Measurements from ENCODE around the gene STK38.

STK38 gene

GRCh38 chr6:36544228-36544627, 3.1 kb downstream of the STK38 start:
- Histone ChIP-seq H3K9me3 (ENCODE audit: control insufficient read depth, low read length) (no peaks in the 10 kb centered on the region), H3K27me3 (replicated peaks; ENCODE audit: control insufficient read depth, insufficient read depth, low read length) (no peaks in the 10 kb centered on the region), H3K4me3 (ENCODE audit: low read length) (peak overlapping the region; percentile 99), H3K4me1 (ENCODE audit: control insufficient read depth, insufficient read depth, low read length) (peaks cover 40% of the 10 kb centered on the region), H3K9ac (ENCODE audit: low read length) (peak overlapping the region; percentile 53), H3K36me3 (ENCODE audit: control insufficient read depth, insufficient read depth, low read length, severe bottlenecking) (peaks cover 21% of the 10 kb centered on the region)
- DNase-seq (ENCODE audit: low read depth), result peak; percentile 83

DNA sequence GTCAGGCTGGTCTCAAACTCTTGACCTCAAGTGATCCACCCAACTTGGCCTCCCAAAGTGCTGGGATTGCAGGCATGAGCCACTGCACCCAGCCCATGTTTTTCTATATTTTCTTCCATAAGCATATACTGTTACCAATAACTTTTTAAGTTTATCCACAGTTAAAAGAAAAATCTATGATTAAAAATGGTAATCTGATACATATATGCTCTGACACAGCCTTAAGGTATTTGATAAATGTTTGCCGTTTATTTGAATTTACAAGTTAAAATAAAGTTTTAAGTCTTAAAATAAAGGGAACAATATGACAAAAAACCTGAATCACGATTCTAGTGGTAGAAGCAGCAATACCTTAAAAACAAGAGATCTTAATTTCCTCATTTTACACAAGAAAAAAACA, 5.2 kb downstream of the STK38 start:
- Histone ChIP-seq H3K4me3 (ENCODE audit: low read length) (no peak overlapping the region), H3K27me3 (replicated peaks; ENCODE audit: control insufficient read depth, insufficient read depth, low read length) (no peaks in the 10 kb centered on the region), H3K4me1 (ENCODE audit: control insufficient read depth, insufficient read depth, low read length) (peaks cover 36% of the 10 kb centered on the region), H3K9me3 (ENCODE audit: control insufficient read depth, low read length) (no peaks in the 10 kb centered on the region), H3K36me3 (ENCODE audit: control insufficient read depth, insufficient read depth, low read length, severe bottlenecking) (peaks cover 41% of the 10 kb centered on the region), H3K9ac (ENCODE audit: low read length) (no peak overlapping the region)
- DNase-seq (ENCODE audit: low read depth), result no peak

- Histone ChIP-seq H3K9me3 (ENCODE audit: control insufficient read depth, low read length) (no peaks in the 10 kb centered on the region), H3K36me3 (ENCODE audit: control insufficient read depth, insufficient read depth, low read length, severe bottlenecking) (peaks cover 52% of the 10 kb centered on the region), H3K4me1 (ENCODE audit: control insufficient read depth, insufficient read depth, low read length) (peaks cover 29% of the 10 kb centered on the region), H3K9ac (ENCODE audit: low read length) (no peak overlapping the region), H3K4me3 (ENCODE audit: low read length) (no peak overlapping the region), H3K27me3 (replicated peaks; ENCODE audit: control insufficient read depth, insufficient read depth, low read length) (no peaks in the 10 kb centered on the region)
- no peak for DNase-seq (ENCODE audit: low read depth)
Measured at GRCh38 chr6:36539814-36540568, 7.3 kb downstream of the STK38 start.

- no peak for DNase-seq (ENCODE audit: low read depth)
- H3K4me1 ChIP-seq (ENCODE audit: control insufficient read depth, insufficient read depth, low read length), result peaks cover 11% of the 10 kb centered on the region
- H3K9ac ChIP-seq (ENCODE audit: low read length), result no peak overlapping the region
- no peaks in the 10 kb centered on the region for H3K27me3 ChIP-seq (replicated peaks; ENCODE audit: control insufficient read depth, insufficient read depth, low read length)
- H3K36me3 ChIP-seq (ENCODE audit: control insufficient read depth, insufficient read depth, low read length, severe bottlenecking), result peaks cover 67% of the 10 kb centered on the region
- no peaks in the 10 kb centered on the region for H3K9me3 ChIP-seq (ENCODE audit: control insufficient read depth, low read length)
- H3K4me3 ChIP-seq (ENCODE audit: low read length), result no peak overlapping the region
Measured at GRCh38 chr6:36536873-36537547, 10.3 kb downstream of the STK38 start.

- peaks cover 3% of the 10 kb centered on the region for H3K4me1 ChIP-seq (ENCODE audit: control insufficient read depth, insufficient read depth, low read length)
- H3K9me3 ChIP-seq (ENCODE audit: control insufficient read depth, low read length), result no peaks in the 10 kb centered on the region
- no peak for DNase-seq (ENCODE audit: low read depth)
- peaks cover 65% of the 10 kb centered on the region for H3K36me3 ChIP-seq (ENCODE audit: control insufficient read depth, insufficient read depth, low read length, severe bottlenecking)
- no peak overlapping the region for H3K9ac ChIP-seq (ENCODE audit: low read length)
- H3K27me3 ChIP-seq (replicated peaks; ENCODE audit: control insufficient read depth, insufficient read depth, low read length), result no peaks in the 10 kb centered on the region
- H3K4me3 ChIP-seq (ENCODE audit: low read length), result no peak overlapping the region
Measured at GRCh38 chr6:36533321-36533720, 14.0 kb downstream of the STK38 start.

GRCh38 chr6:36526066-36526465, 21.2 kb downstream of the STK38 start:
- Histone ChIP-seq H3K27me3 (replicated peaks; ENCODE audit: control insufficient read depth, insufficient read depth, low read length) (no peaks in the 10 kb centered on the region), H3K9me3 (ENCODE audit: control insufficient read depth, low read length) (no peaks in the 10 kb centered on the region), H3K4me1 (ENCODE audit: control insufficient read depth, insufficient read depth, low read length) (peaks cover 3% of the 10 kb centered on the region), H3K4me3 (ENCODE audit: low read length) (no peak overlapping the region), H3K36me3 (ENCODE audit: control insufficient read depth, insufficient read depth, low read length, severe bottlenecking) (peaks cover 78% of the 10 kb centered on the region), H3K9ac (ENCODE audit: low read length) (no peak overlapping the region)
- DNase-seq (ENCODE audit: low read depth), result no peak

DNA sequence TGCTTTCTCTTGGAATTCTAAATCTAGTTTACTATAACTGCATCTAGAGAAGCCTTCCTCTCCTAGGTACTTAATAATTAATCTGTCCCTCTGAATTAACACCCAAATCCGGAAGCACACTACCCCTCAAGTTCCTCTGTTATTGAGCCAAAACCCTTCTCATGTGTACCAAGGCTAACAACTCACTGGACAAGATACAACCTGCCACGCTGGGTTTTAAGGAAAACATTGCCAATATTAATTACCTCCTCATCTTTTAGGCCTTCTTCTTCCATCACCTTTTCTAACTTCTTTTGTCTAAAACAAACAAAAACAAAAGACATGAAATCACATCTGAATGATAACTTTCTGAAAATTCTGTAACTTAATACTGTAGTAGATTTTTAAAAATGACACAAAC, 21.9 kb downstream of the STK38 start:
- no peaks in the 10 kb centered on the region for H3K9me3 ChIP-seq (ENCODE audit: control insufficient read depth, low read length)
- no peak overlapping the region for H3K9ac ChIP-seq (ENCODE audit: low read length)
- H3K27me3 ChIP-seq (replicated peaks; ENCODE audit: control insufficient read depth, insufficient read depth, low read length), result no peaks in the 10 kb centered on the region
- H3K4me3 ChIP-seq (ENCODE audit: low read length), result no peak overlapping the region
- no peak for DNase-seq (ENCODE audit: low read depth)
- H3K36me3 ChIP-seq (ENCODE audit: control insufficient read depth, insufficient read depth, low read length, severe bottlenecking), result peaks cover 79% of the 10 kb centered on the region
- H3K4me1 ChIP-seq (ENCODE audit: control insufficient read depth, insufficient read depth, low read length), result peaks cover 3% of the 10 kb centered on the region

DNA sequence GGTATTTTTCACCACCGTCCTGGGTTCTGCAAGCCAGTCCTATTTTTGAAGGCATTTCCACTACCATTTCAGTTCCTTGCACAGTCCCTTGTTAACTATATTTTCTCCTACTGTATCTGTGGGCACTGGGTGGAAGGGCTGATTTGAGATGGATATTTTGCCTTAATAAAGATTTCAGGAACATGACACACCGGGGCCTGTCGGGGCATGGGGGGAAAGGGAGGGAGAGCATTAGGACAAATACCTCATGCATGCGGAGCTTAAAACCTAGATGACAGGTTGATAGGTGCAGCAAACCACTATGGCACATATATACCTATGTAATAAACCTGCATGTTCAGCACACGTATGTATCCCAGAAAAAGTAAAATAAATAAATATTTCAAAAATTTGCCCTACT, 22.4 kb downstream of the STK38 start:
- no peak overlapping the region for H3K9ac ChIP-seq (ENCODE audit: low read length)
- no peak for DNase-seq (ENCODE audit: low read depth)
- H3K36me3 ChIP-seq (ENCODE audit: control insufficient read depth, insufficient read depth, low read length, severe bottlenecking), result peaks cover 84% of the 10 kb centered on the region
- H3K4me3 ChIP-seq (ENCODE audit: low read length), result no peak overlapping the region
- H3K4me1 ChIP-seq (ENCODE audit: control insufficient read depth, insufficient read depth, low read length), result peaks cover 3% of the 10 kb centered on the region
- no peaks in the 10 kb centered on the region for H3K27me3 ChIP-seq (replicated peaks; ENCODE audit: control insufficient read depth, insufficient read depth, low read length)
- H3K9me3 ChIP-seq (ENCODE audit: control insufficient read depth, low read length), result no peaks in the 10 kb centered on the region

GRCh38 chr6:36523936-36524499, 23.3 kb downstream of the STK38 start:
- no peaks in the 10 kb centered on the region for H3K9me3 ChIP-seq (ENCODE audit: control insufficient read depth, low read length)
- H3K36me3 ChIP-seq (ENCODE audit: control insufficient read depth, insufficient read depth, low read length, severe bottlenecking), result peaks cover 86% of the 10 kb centered on the region
- no peak for DNase-seq (ENCODE audit: low read depth)
- no peak overlapping the region for H3K4me3 ChIP-seq (ENCODE audit: low read length)
- H3K9ac ChIP-seq (ENCODE audit: low read length), result no peak overlapping the region
- peaks cover 3% of the 10 kb centered on the region for H3K4me1 ChIP-seq (ENCODE audit: control insufficient read depth, insufficient read depth, low read length)
- no peaks in the 10 kb centered on the region for H3K27me3 ChIP-seq (replicated peaks; ENCODE audit: control insufficient read depth, insufficient read depth, low read length)

DNA sequence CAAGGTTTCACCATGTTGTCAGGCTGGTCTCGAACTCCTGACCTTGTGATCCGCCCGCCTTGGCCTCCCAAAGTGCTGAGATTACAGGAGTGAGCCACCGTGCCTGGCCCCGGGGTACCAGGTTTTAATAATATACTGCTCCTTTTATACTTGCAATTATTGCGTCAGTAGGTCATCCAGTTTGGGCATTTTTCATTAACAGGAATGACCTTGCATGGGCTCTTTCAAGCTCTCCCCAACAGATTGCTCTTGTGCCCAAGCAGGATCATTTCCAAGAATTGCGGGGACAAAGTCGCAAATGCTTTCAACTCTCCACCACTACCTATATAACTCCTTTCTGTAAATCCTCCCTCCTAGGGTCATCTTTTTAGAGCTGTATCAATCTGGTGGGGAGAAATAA, 23.8 kb downstream of the STK38 start:
- no peak for DNase-seq (ENCODE audit: low read depth)
- Histone ChIP-seq H3K9ac (ENCODE audit: low read length) (no peak overlapping the region), H3K9me3 (ENCODE audit: control insufficient read depth, low read length) (no peaks in the 10 kb centered on the region), H3K4me1 (ENCODE audit: control insufficient read depth, insufficient read depth, low read length) (peaks cover 3% of the 10 kb centered on the region), H3K36me3 (ENCODE audit: control insufficient read depth, insufficient read depth, low read length, severe bottlenecking) (peaks cover 87% of the 10 kb centered on the region), H3K27me3 (replicated peaks; ENCODE audit: control insufficient read depth, insufficient read depth, low read length) (no peaks in the 10 kb centered on the region), H3K4me3 (ENCODE audit: low read length) (no peak overlapping the region)

- DNase-seq (ENCODE audit: low read depth), result no peak
- Histone ChIP-seq H3K9me3 (ENCODE audit: control insufficient read depth, low read length) (no peaks in the 10 kb centered on the region), H3K27me3 (replicated peaks; ENCODE audit: control insufficient read depth, insufficient read depth, low read length) (no peaks in the 10 kb centered on the region), H3K36me3 (ENCODE audit: control insufficient read depth, insufficient read depth, low read length, severe bottlenecking) (peaks cover 97% of the 10 kb centered on the region), H3K9ac (ENCODE audit: low read length) (no peak overlapping the region), H3K4me1 (ENCODE audit: control insufficient read depth, insufficient read depth, low read length) (peaks cover 3% of the 10 kb centered on the region), H3K4me3 (ENCODE audit: low read length) (no peak overlapping the region)
Measured at GRCh38 chr6:36519352-36519751, 27.9 kb downstream of the STK38 start.

Measured in adipocyte (in vitro differentiated cells).